A549 (cell line): ENCODE data around the gene SH3RF3.

Experiments
- CBX2 ChIP-seq: fragments of 200-600 bp; sonication (generic); IDR thresholded peaks from 2 replicates; pipeline ENCODE4 v1.6.1; 2016; ENCODE audit warnings: low read depth, mild to moderate bottlenecking, borderline replicate concordance
- MAZ ChIP-seq: fragments of 150-350 bp; IDR thresholded peaks from 2 replicates; pipeline ENCODE4 v1.6.1; 2014; ENCODE audit warnings: antibody characterized with exemption, low read depth, low read length, borderline replicate concordance
- RAD21 ChIP-seq, 2 experiments: fragments of >200 bp in 1 of 2; sonication (Bioruptor Twin) in 1 of 2; formaldehyde crosslinking in 1 of 2; IDR thresholded peaks in 1 of 2; conservative IDR thresholded peaks in 1 of 2; 2 replicates in 1 of 2; 3 replicates in 1 of 2; pipeline ENCODE4 v1.6.1; 2012 to 2018; ENCODE audit warnings: inconsistent platforms in 1 of 2
- RNF2 ChIP-seq: fragments of 200-600 bp; sonication (generic); IDR thresholded peaks from 2 replicates; pipeline ENCODE4 v1.6.1; 2016; ENCODE audit warnings: low read depth, mild to moderate bottlenecking, antibody characterized with exemption, moderate library complexity, borderline replicate concordance
- TF ChIP-seq, protein P1 (sequence below): fragments of >200 bp; sonication (Bioruptor Twin); formaldehyde crosslinking; IDR thresholded peaks from 3 replicates; pipeline ENCODE4 v1.5.1; 2016

DNA sequence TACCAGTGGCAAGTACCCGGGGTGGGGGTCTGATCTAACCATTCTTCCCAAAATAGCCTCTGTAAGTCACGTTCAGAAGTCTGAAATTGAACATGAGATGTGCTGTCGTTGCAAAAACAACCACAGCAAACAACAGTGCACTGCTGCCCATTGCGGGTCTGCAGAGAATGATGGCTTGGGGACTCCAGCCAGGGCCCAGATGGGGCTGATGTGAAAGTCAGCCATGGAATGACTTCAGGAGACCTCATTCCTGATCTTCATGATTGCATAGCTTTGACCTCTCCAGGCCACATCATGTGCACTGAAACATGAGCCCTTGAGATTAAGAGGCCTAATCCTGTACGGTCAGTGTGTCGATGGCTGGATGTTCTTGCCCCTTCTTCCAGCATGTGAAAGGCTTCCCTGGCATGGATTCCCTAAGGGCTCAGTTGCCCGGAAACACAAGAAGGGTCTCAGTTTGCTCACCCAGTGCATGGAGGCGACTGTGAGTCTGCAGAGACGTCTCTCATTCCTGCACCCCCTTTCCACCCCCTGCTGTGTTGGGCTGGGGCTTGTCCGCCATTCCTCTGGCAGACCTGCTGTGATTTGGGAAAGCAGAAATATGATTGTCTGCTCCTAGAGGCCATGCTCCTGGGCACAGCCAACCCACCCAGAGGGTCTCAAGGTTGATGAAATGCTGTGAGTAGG is 293.2 kb downstream of the SH3RF3 start:
- no peak for TF ChIP-seq RNF2
- TF ChIP-seq MAZ: no peak
- no peak for TF ChIP-seq RAD21 (conservative IDR thresholded peaks at IDR 0.05 in 1 of 2, IDR thresholded peaks at IDR 0.05 in 1 of 2)
- TF ChIP-seq, protein P1, sequence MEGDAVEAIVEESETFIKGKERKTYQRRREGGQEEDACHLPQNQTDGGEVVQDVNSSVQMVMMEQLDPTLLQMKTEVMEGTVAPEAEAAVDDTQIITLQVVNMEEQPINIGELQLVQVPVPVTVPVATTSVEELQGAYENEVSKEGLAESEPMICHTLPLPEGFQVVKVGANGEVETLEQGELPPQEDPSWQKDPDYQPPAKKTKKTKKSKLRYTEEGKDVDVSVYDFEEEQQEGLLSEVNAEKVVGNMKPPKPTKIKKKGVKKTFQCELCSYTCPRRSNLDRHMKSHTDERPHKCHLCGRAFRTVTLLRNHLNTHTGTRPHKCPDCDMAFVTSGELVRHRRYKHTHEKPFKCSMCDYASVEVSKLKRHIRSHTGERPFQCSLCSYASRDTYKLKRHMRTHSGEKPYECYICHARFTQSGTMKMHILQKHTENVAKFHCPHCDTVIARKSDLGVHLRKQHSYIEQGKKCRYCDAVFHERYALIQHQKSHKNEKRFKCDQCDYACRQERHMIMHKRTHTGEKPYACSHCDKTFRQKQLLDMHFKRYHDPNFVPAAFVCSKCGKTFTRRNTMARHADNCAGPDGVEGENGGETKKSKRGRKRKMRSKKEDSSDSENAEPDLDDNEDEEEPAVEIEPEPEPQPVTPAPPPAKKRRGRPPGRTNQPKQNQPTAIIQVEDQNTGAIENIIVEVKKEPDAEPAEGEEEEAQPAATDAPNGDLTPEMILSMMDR: no peak
- TF ChIP-seq CBX2: no peak
